ENCODE measurements around the gene PCNP. TPM values are rescaled to one million over a fixed set of nuclear protein-coding genes. Genes with fewer than 3 reads are reported as not detected.
"Not testable (repeated sequence)": the region's sequence is repeated elsewhere in the genome, so short reads cannot be mapped to it uniquely, and the experiment has no call there.

PCNP gene, protein sequence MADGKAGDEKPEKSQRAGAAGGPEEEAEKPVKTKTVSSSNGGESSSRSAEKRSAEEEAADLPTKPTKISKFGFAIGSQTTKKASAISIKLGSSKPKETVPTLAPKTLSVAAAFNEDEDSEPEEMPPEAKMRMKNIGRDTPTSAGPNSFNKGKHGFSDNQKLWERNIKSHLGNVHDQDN
- 100 to 1,000 TPM; 107 to 156 (median 143) TPM for polyA plus RNA-seq (ENCODE audit: insufficient read length in 10 of 10)
- long read RNA-seq, donor 1, transcript PCNP-202 (5 exons, 2,165 nt) = minor isoform, 9 of 32 reads
- long read RNA-seq, donor 1, transcript PCNP-201 (5 exons, 2,342 nt) = major isoform, 17 of 32 reads
- long read RNA-seq, donor 1, partial matches to known transcripts = 0 of 32 reads
- long read RNA-seq, donor 1, other reads (novel, unspliced or antisense) = 0 of 32 reads
- long read RNA-seq, donor 2, transcript PCNP-201 (5 exons, 2,342 nt) = major isoform, 12 of 4,612 reads
- long read RNA-seq, donor 2, transcript PCNP-204 (4 exons, 2,028 nt) = minor isoform, 5 of 4,612 reads
- long read RNA-seq, donor 2, transcript PCNP-202 (5 exons, 2,165 nt) = minor isoform, 8 of 4,612 reads
- long read RNA-seq, donor 2, partial matches to known transcripts = 4,530 of 4,612 reads
- long read RNA-seq, donor 2, other reads (novel, unspliced or antisense) = 56 of 4,612 reads
- long read RNA-seq, donor 3 = 0 reads
- long read RNA-seq, donor 4, transcript PCNP-201 (5 exons, 2,342 nt) = major isoform, 11 of 21 reads
- long read RNA-seq, donor 4, transcript PCNP-202 (5 exons, 2,165 nt) = minor isoform, 6 of 21 reads
- long read RNA-seq, donor 4, partial matches to known transcripts = 0 of 21 reads
- long read RNA-seq, donor 4, other reads (novel, unspliced or antisense) = 0 of 21 reads
- long read RNA-seq, donor 5, transcript PCNP-204 (4 exons, 2,028 nt) = minor isoform, 6 of 49 reads
- long read RNA-seq, donor 5, transcript PCNP-201 (5 exons, 2,342 nt) = major isoform, 21 of 49 reads
- long read RNA-seq, donor 5, transcript PCNP-202 (5 exons, 2,165 nt) = minor isoform, 19 of 49 reads
- long read RNA-seq, donor 5, partial matches to known transcripts = 0 of 49 reads
- long read RNA-seq, donor 5, other reads (novel, unspliced or antisense) = 0 of 49 reads
- long read RNA-seq, donor 6, transcript PCNP-201 (5 exons, 2,342 nt) = major isoform, 12 of 26 reads
- long read RNA-seq, donor 6, transcript PCNP-202 (5 exons, 2,165 nt) = minor isoform, 8 of 26 reads
- long read RNA-seq, donor 6, partial matches to known transcripts = 0 of 26 reads
- long read RNA-seq, donor 6, other reads (novel, unspliced or antisense) = 0 of 26 reads
- long read RNA-seq, donor 7, transcript PCNP-201 (5 exons, 2,342 nt) = major isoform, 9 of 21 reads
- long read RNA-seq, donor 7, transcript PCNP-204 (4 exons, 2,028 nt) = minor isoform, 5 of 21 reads
- long read RNA-seq, donor 7, transcript PCNP-202 (5 exons, 2,165 nt) = minor isoform, 7 of 21 reads
- long read RNA-seq, donor 7, partial matches to known transcripts = 0 of 21 reads
- long read RNA-seq, donor 7, other reads (novel, unspliced or antisense) = 0 of 21 reads
- long read RNA-seq, donor 8, transcript PCNP-202 (5 exons, 2,165 nt) = minor isoform, 9 of 119 reads
- long read RNA-seq, donor 8, transcript PCNP-201 (5 exons, 2,342 nt) = major isoform, 14 of 119 reads
- long read RNA-seq, donor 8, partial matches to known transcripts = 94 of 119 reads
- long read RNA-seq, donor 8, other reads (novel, unspliced or antisense) = 0 of 119 reads
- long read RNA-seq, donor 9, partial matches to known transcripts = 0 of 2 reads
- long read RNA-seq, donor 9, other reads (novel, unspliced or antisense) = 0 of 2 reads

DNA sequence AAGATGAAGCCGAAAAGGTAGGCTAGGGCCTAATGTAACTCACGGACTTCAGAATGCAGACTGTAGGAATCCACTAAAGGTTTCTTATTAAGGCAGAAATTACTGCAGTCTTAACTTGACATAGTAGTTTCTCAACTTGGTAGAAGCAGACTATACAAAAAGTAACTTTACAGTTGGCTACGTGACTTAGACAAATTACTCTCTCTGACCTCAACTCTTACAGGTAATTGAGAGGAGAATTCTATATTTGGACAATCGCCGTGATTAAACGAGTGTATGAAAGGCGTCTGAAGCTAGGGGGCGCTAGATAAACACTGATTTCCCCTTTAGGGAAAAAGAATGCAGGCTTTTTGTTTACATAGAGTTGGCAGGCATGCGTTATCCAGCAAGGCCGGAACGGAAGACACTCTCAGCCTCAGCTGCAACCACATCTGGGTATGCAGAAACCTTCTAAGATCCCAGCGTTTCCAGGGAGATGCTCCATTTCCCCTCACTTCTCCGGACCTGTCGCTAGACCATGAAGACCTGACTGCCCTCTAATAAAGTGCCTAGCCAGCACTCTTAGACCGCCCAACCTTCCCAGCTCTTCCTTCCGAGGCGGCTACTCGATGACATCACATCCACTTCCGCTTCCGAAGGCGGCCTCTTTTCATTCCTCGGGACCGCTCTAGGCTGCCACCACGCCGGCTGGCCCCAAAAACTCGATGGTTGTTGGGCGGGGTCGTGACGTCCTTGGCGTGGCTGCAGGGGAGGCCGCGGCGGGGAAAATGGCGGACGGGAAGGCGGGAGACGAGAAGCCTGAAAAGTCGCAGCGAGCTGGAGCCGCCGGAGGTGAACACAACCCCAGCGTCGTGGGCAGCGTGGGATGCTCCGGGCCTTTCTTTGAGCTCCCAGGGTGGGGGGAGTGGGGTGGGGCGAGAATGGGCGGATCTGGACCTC lies at the start of gene PCNP:
Gene PCNP (plus strand): TSS at position 732 of the 939 bp plus-strand sequence. CDS start 36 bp downstream, at position 768.
- peak; percentile 99 to 100 (median 99) for DNase-seq

DNA sequence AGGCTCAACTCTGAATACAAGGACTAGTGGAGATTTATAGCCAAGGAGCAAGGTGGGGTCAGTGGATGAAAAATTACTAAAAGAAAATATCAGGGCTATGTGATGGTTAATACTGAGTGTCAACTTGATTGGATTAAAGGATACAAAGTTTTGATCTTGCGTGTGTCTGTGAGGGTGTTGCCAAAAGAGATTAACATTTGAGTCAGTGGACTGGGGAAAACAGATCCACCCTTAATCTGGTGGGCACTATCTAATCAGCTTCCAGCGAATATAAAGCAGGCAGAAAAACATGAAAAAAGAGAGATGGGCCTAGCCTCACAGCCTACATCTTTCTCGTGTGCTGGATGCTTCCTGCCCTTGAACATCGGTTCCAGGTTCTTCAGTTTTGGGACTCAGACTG lies 46.5 kb upstream of the PCNP start:
- no peak for DNase-seq

DNA sequence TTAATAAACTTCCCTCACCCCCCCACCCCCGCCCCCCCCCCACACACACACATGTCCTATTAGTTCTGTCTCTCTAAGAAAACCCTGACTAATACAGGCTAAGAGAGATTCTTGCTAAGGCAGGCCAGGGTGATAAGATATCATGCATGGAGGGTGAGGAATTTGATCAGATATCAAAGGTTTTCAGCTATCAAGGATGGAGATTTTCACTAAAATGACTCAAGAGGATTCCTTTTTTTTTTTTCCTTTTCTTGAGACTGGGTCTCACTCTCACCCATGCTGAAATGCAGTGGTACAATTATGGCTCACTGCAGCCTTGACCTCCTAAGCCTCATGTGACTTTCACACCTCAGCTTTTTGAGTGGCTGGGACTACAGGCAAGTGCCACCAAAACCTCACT lies 46.1 kb upstream of the PCNP start:
- DNase-seq = no peak

DNA sequence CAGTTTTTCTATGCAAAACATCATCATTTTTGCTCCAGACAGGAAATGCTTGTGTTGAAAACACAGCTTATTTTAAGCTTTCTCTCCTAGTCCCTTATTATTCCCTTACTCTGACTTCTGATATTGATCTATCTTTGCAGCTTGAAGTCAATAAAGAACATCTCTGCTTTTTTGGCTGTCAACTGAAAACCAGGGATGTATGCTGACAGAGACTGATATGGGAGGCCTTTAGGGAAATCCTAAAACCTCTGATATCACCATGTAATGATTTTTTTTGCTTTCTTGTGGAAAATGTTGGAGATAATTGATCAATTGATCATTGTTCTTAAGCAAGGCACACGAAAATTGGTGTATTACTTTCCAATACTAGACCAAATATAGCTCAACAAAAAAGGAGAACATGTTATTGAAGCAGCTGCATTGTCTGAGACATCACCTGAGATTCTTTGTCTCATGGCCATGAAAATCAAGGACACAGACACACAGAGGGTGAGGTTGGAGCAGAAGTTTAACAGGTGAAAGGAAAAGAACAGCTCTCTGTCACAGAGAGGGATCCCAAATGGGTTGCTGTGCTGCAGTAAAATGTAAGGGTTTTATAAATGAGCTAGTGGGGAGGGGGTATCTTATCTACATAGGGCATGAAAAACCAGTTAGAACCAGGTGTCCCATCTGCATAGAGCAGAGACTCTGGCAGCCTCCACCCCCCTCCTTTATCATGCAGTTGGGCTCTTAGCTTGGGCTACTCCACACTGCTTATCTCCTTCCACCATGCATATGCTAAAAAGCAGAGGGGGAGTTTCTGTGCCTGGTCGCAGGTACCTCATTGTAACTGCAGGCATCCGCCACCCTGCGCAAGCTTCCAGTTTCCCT lies 43.9 kb upstream of the PCNP start:
- no peak for DNase-seq

DNA sequence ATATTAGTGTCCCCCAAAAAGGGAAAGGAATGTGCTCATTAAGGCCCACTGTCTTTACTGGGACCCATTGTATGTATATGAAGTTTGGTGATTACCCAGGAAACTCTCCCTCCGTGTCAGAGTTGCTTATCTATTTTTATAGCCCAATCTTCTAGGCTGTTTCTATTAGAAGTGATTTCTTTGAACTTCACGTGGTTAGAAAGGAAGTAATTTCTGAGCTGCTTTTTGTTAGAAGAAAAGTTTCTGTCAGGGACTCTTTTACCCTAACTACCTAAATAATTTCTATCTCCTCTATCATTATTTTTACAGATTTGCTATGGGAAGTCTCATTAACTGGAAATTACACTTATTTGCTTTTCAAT lies 43.3 kb upstream of the PCNP start:
- DNase-seq = no peak

DNA sequence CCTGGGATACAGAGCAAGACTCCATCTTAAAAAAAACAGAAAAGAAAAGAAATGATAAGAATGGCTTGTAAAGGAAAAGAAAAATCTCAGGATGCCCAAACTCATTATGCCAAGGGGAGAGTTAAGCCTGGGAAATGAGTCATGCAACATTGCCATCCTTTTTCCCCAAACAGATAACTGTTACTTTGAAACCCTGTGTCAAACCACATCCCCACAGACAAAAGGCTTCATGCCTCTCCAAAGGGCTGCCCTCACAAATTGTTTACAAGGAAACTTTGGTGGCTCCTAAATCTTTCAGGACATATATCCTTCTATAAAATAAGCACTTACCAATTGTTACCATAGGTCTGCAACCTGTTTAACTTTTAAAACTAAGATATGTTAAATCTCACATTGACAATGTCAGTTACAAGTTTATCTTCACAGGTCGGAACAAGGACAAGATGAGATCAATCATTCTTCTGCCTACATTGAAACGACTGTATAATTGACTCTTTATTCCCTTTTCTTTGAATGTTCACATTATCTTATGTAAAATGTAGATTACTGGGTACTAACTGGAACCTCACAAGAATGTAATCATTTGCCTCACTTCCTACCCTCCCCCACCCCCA lies 42.4 kb upstream of the PCNP start:
- no peak for DNase-seq

DNA sequence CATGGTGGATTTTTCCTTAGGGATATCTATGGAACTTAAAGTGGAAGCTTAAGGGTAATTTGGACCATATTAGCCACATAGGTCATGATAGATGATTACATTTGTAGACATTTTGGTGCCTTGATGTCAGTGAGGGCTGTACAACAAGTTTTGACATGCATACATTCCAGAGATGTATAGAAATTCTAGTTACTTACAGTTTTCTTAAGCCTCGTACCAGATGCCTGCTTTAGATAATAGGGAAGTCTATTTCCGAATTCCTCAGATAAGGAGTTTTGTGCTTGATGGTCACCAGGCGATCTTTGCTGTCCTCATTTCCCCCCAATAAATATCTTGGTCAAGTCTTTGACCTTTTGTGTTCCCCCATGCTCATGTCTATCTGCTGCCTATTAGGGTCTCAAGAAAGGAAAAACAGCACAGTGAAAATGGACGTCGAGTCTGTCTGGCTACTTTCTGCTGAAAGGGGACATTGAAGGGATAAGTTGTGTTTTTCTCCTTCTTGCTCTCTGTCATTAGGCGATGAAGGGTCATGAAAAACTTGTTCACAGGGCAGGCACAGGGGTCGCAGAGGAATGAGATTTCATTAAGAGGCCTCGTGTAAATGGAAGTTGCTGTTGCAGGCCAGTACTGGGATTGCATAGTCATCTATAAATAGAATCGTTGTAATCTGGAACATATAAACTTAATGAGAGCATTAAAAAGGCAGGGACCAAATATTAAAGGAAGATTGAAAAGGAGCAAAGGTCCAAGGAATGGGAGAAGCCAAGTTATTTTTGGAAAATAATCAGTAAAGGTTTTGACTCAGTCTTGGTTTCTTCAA lies 41.0 kb upstream of the PCNP start:
- peak in 1 of 3 donors; percentile 7 for DNase-seq

DNA sequence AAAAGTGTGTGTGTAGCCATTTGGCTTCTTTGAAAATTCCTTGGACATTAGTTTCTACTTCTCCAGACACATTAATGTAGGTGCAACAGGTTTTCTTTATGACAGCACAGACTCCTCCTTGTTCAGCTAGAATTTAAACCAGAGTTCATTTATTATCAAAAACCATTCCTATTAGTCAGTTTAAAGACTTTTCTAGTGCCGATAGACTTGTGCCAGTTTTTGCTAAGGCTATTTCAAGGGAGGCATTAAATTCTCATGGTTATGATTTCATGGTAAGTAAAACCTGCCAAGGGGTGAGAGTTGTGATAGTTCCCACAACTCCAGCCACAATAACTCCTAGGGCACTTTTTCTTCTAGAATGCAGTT lies 40.4 kb upstream of the PCNP start:
- no peak for DNase-seq

DNA sequence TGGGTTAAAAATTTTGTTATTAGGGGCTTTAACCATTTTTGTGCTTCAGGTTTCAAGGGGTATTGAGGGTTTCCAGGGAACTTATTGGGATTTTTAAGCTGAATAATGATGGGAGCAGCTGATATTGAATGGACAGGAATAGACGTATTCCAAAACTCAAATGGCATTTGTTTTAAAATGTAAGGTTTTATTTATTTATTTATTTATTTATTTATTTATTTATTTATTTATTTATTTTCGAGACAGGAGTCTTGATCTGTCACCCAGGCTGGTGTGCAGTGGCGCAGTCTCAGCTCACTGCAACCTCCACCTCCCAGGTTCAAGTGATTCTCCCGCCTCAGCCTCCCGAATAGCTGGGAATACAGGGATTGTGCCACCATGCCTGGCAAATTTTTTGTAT lies 38.8 kb upstream of the PCNP start:
- DNase-seq = no peak

DNA sequence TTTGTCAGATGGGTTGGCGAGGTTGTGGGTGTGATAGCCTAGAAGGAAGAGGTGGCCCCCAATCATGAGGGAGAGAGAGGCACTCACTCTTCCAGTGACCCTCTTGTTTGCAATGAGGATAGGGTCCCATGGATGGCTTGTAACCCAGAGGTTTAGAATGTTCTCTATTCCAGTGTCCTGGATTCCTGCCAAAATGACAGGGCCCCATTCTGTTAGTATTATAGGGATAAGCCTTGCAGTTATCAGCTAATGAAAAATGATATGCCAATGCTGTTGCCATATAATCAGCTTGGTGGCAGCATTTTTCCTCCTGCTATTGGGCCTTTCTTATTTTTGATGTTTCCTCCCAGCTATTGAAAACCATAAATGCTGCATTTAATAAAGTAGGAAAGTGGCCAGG lies 37.7 kb upstream of the PCNP start:
- no peak for DNase-seq

DNA sequence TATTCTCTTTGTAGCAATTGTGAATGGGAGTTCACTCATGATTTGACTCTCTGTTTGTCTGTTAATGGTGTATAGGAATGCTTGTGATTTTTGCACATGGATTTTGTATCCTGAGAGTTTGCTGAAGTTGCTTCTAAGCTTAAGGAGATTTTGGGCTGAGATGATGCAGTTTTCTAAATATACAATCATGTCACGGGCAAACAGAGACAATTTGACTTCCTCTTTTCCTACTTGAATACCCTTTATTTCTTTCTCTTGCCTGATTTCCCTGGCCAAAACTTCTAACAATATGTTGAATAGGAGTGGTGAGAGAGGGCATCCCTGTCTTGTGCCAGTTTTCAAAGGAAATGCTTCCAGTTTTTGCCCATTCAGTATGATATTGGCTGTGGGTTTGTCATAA lies 37.0 kb upstream of the PCNP start:
- not testable (repeated sequence) for DNase-seq

DNA sequence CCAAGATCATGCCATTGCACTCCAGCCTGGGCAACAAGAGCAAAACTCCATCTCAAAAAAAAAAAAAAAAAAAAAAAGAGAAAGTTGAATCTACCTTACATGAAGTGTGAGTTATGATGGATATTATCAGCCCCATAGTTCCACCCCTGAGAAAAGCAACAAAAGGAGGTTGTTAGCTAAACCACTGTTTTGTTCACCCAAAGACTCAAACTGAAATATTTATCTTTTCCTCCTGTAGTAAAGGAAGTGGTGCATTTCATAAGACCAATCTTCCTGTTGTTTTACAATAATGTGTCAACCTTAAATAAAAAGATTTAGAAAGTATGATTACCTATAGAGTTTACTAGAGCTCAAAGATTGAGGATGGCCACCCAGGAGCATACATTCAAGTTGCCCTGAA lies 31.0 kb upstream of the PCNP start:
- no peak for DNase-seq

DNA sequence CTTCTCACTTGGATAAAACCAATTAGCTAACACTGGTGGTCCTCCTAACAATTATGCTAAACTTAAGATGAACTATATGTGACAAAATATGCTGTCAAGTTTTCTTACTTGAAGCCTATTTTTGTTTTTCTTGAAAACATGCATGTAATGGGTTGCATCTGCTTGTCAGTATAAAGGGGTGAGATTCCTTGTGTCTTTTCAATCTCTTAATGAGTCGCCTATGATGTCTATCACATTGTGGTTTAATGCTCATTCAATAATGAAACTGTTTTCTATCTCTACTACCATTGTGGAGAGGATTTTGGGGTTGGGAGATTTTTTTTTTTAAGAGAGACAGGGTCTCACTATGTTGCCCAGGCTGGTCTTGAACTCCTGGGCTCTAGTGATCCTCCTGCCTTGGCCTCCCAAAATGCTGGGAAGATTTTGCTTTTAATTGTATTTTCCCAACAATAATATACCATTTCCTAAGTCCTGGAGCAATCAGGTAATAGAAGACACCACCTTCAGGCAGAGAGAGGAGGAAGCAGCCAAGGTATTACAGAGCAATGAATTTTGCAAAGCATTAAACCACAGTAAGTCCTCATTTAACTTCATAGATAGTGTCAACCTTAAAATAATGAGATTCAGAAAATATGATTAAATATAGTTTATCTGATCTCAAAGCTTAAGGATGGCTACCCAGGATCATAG lies 29.7 kb upstream of the PCNP start:
- DNase-seq = no peak

DNA sequence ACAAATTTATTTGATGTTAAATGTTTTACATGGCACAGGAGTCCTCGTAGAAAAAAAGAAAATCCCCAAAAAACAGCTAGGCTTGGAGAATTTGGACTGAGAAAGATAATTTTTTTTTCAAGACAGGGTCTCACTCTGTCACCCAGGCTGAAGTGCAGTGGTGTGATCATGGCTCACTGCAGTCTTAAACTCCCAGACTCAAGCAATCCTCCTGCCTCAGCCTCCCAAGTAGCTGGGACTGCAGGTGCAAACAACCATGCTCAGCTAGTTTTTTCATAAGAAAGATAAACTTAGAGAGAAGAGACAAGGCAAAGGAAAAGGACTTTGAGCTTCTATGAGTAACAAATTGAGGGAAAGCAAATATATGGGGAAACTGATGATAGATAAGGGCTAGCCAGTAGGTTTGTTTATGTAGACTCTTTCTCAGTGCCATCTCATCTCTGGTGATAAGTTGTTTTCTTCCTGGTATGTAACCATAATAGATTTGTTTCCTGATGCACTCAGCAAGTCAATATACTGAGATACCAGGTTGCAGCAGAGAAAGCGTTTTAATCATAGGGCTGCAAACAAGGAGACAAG lies 25.4 kb upstream of the PCNP start:
- no peak for DNase-seq

DNA sequence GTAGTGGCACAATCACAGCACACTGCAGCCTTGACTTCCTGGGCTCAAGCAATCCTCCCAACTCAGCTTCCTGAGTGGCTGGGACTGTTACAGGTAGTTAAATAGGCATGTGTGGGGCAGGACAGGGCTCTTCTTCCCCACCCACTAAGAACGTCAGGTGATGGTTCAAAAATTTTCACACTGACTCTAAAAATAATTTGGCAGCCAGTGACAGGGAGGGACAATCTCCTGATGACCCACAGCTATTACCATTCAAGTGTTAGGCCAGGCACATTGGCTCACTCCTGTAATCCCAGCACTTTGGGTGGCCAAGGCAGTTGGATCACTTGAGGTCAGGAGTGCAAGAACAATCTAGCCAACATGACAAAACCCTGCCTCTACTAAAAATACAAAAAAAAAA lies 24.5 kb upstream of the PCNP start:
- DNase-seq = no peak

DNA sequence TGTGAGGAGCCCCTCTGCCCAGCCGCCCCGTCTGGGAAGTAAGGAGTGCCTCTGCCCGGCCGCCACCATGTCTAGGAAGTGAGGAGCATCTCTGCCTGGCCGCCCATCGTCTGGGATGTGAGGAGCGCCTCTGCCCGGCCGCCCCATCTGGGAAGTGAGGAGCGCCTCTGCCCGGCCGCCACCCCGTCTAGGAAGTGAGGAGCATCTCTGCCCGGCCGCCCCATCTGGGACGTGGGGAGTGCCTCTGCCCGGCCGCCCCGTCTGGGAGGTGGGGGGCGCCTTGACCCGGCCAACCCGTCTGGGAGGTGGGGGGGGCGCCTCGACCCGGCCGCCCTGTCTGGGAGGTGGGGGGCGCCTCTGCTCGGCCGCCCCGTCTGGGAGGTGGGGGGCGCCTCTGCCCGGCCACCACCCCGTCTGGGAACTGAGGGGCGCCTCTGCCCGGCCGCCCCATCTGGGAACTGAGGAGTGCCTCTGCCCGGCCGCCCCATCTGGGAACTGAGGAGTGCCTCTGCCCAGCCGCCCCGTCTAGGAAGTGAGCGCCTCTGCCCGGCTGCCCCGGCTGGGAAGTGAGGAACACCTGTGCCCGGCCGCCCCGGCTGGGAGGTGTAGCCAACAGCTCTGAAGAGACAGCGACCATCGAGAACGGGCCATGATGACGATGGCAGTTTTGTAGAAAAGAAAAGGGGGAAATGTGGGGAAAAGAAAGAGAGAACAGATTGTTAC lies 22.5 kb upstream of the PCNP start:
- not testable (repeated sequence) for DNase-seq
